Measurements from ENCODE around the gene MTX2.

MTX2 gene

GRCh38 chr2:176383100-176383499 lies 113.9 kb downstream of the MTX2 start:
- no peaks in the 10 kb centered on the region for H3K4me1 ChIP-seq (ENCODE audit: insufficient read depth, low read length)

GRCh38 chr2:176383836-176384442 lies 114.7 kb downstream of the MTX2 start:
- H3K36me3 ChIP-seq (ENCODE audit: insufficient read depth, low read length) = no peaks in the 10 kb centered on the region
- no peak overlapping the region for H3K27ac ChIP-seq (ENCODE audit: low read depth, low read length)
- H3K27me3 ChIP-seq (ENCODE audit: control insufficient read depth in 1 of 2, insufficient read depth in 2 of 2, low read length in 2 of 2) = no peaks in the 10 kb centered on the region
- no peak overlapping the region for H3K9ac ChIP-seq (ENCODE audit: low read length)
- H3K9me3 ChIP-seq (ENCODE audit: low read length) = no peaks in the 10 kb centered on the region
- H3K4me1 ChIP-seq (ENCODE audit: insufficient read depth, low read length) = no peaks in the 10 kb centered on the region
- no peak overlapping the region for H3K4me3 ChIP-seq (ENCODE audit: low read depth in 1 of 2, low read length in 2 of 2)

More at GRCh38 chr2:176383100-176383499, 113.9 kb downstream of the MTX2 start:
- Histone ChIP-seq H3K4me3 (ENCODE audit: low read depth in 1 of 2, low read length in 2 of 2) (no peak overlapping the region), H3K9me3 (ENCODE audit: low read length) (peaks cover 4% of the 10 kb centered on the region), H3K27me3 (ENCODE audit: control insufficient read depth in 1 of 2, insufficient read depth in 2 of 2, low read length in 2 of 2) (no peaks in the 10 kb centered on the region), H3K9ac (ENCODE audit: low read length) (no peak overlapping the region), H3K36me3 (ENCODE audit: insufficient read depth, low read length) (no peaks in the 10 kb centered on the region), H3K27ac (ENCODE audit: low read depth, low read length) (no peak overlapping the region)

GRCh38 chr2:176385219-176385759 lies 116.0 kb downstream of the MTX2 start:
- Histone ChIP-seq H3K27me3 (ENCODE audit: control insufficient read depth in 1 of 2, insufficient read depth in 2 of 2, low read length in 2 of 2) (no peaks in the 10 kb centered on the region), H3K36me3 (ENCODE audit: insufficient read depth, low read length) (no peaks in the 10 kb centered on the region), H3K4me3 (ENCODE audit: low read depth in 1 of 2, low read length in 2 of 2) (no peak overlapping the region), H3K4me1 (ENCODE audit: insufficient read depth, low read length) (peaks cover under 1% of the 10 kb centered on the region), H3K9me3 (ENCODE audit: low read length) (no peaks in the 10 kb centered on the region), H3K9ac (ENCODE audit: low read length) (no peak overlapping the region), H3K27ac (ENCODE audit: low read depth, low read length) (no peak overlapping the region)

DNA sequence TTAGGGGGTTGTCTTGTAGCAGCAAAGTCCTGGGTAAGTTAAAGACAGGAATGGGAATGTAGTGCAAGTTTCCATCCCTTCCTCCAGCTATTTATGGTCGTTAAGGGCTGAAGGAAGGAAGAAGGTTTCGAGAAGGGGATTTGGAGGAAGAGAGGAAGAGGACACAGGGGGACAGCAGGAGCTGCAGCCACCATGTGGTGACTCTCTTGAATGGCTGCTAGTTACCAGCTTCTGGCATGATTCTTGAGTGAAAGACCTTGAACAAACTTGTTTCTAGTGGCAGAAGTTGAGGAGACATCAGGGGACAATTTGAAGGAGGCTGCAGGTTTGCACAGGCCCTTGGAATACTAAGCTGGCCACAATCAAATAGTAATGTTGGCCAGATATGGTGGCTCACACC lies 116.6 kb downstream of the MTX2 start:
- Histone ChIP-seq H3K36me3 (ENCODE audit: insufficient read depth, low read length) (no peaks in the 10 kb centered on the region), H3K27me3 (ENCODE audit: control insufficient read depth in 1 of 2, insufficient read depth in 2 of 2, low read length in 2 of 2) (no peaks in the 10 kb centered on the region), H3K9ac (ENCODE audit: low read length) (no peak overlapping the region), H3K27ac (ENCODE audit: low read depth, low read length) (no peak overlapping the region), H3K4me1 (ENCODE audit: insufficient read depth, low read length) (peaks cover 6% of the 10 kb centered on the region), H3K9me3 (ENCODE audit: low read length) (no peaks in the 10 kb centered on the region), H3K4me3 (ENCODE audit: low read depth in 1 of 2, low read length in 2 of 2) (no peak overlapping the region)

Measured in muscle layer of colon (tissue), 2 donors.